Trophoblast cell (in vitro differentiated cells and primary cell): ENCODE results near the gene ZHX3.

ENCODE experiments used
- DNase-seq, 2 donors: peaks; one replicate each; pipeline ENCODE4 v3.0.0-alpha.2; 2016
- H2AFZ ChIP-seq: 2 replicates; pipeline ENCODE4 v1.6.1; 2013; ENCODE audit warnings: low read length, moderate library complexity, mild to moderate bottlenecking; ENCODE audit not compliant: insufficient read depth, poor library complexity
- H2AK5ac ChIP-seq: 2 replicates; pipeline ENCODE4 v1.6.1; 2013; ENCODE audit warnings: mild to moderate bottlenecking, low read length
- H2BK120ac ChIP-seq: 2 replicates; pipeline ENCODE4 v1.6.1; 2013; ENCODE audit warnings: low read length, mild to moderate bottlenecking, moderate library complexity; ENCODE audit not compliant: insufficient read depth, poor library complexity
- H2BK12ac ChIP-seq: 2 replicates; pipeline ENCODE4 v1.6.1; 2013; ENCODE audit warnings: mild to moderate bottlenecking, low read length, moderate library complexity
- H2BK5ac ChIP-seq: 2 replicates; pipeline ENCODE4 v1.6.1; 2013; ENCODE audit warnings: low read length, low read depth, moderate library complexity, mild to moderate bottlenecking; ENCODE audit not compliant: poor library complexity
- H3K14ac ChIP-seq: 2 replicates; pipeline ENCODE4 v1.6.1; 2013; ENCODE audit warnings: mild to moderate bottlenecking, low read length
- H3K18ac ChIP-seq: 2 replicates; pipeline ENCODE4 v1.6.1; 2013; ENCODE audit warnings: mild to moderate bottlenecking, low read length
- H3K23ac ChIP-seq: 2 replicates; pipeline ENCODE4 v1.6.1; 2013; ENCODE audit warnings: low read length
- H3K27ac ChIP-seq: 2 replicates; pipeline ENCODE4 v1.5.1; 2013; ENCODE audit warnings: low read depth, mild to moderate bottlenecking, inconsistent platforms, low read length, moderate library complexity
- H3K27me3 ChIP-seq: 2 replicates; pipeline ENCODE4 v1.6.1; 2013; ENCODE audit warnings: inconsistent platforms, mild to moderate bottlenecking, low read length, moderate library complexity; ENCODE audit not compliant: insufficient read depth
- H3K36me3 ChIP-seq, 2 experiments: 1 replicate in 1 of 2; 2 replicates in 1 of 2; pipeline ENCODE4 v1.6.1; 2013; ENCODE audit warnings: low read length in 2 of 2, mild to moderate bottlenecking in 2 of 2, moderate library complexity in 1 of 2; ENCODE audit not compliant: insufficient read depth in 2 of 2, control insufficient read depth in 1 of 2
- H3K4ac ChIP-seq: 2 replicates; pipeline ENCODE4 v1.6.1; 2013; ENCODE audit warnings: low read depth, mild to moderate bottlenecking, low read length, moderate library complexity
- H3K4me1 ChIP-seq, 2 experiments: 1 replicate in 1 of 2; 2 replicates in 1 of 2; pipeline ENCODE4 v1.6.1; 2013; ENCODE audit warnings: low read length in 2 of 2, mild to moderate bottlenecking in 2 of 2, moderate library complexity in 1 of 2; ENCODE audit not compliant: insufficient read depth in 2 of 2, control insufficient read depth in 1 of 2
- H3K4me2 ChIP-seq: 2 replicates; pipeline ENCODE4 v1.6.1; 2013; ENCODE audit warnings: inconsistent platforms, mild to moderate bottlenecking, low read length, moderate library complexity
- H3K4me3 ChIP-seq: 2 replicates; pipeline ENCODE4 v1.5.1; 2013; ENCODE audit warnings: mild to moderate bottlenecking, low read depth, low read length, inconsistent platforms
- H3K79me1 ChIP-seq: one replicate; pipeline ENCODE4 v1.6.1; 2013; ENCODE audit warnings: low read length
- H3K79me2 ChIP-seq: 2 replicates; pipeline ENCODE4 v1.6.1; 2013; ENCODE audit warnings: low read length, mild to moderate bottlenecking; ENCODE audit not compliant: control insufficient read depth, insufficient read depth, poor library complexity
- H3K9ac ChIP-seq: 2 replicates; pipeline ENCODE4 v1.6.1; 2013; ENCODE audit warnings: mild to moderate bottlenecking, low read length
- H3K9me3 ChIP-seq: 2 replicates; pipeline ENCODE4 v1.6.1; 2013; ENCODE audit warnings: low read depth, mild to moderate bottlenecking, control low read depth, inconsistent platforms, low read length; ENCODE audit not compliant: insufficient read depth
- H4K12ac ChIP-seq: 2 replicates; pipeline ENCODE4 v1.6.1; 2013; ENCODE audit warnings: low read depth, mild to moderate bottlenecking, low read length, moderate library complexity
- H4K8ac ChIP-seq: 2 replicates; pipeline ENCODE4 v1.6.1; 2013; ENCODE audit warnings: low read depth, mild to moderate bottlenecking, low read length, moderate library complexity
- H4K91ac ChIP-seq: one replicate; pipeline ENCODE4 v1.6.1; 2013; ENCODE audit warnings: low read depth, mild to moderate bottlenecking, low read length, moderate library complexity
- WGBS: extraction: QIAGEN DNeasy Blood & Tissue Kit; methylation state at CpG from one replicate; pipeline ENCODE4 v1.1.7; 2013; ENCODE audit warnings: missing lambda C conversion rate; ENCODE audit not compliant: insufficient read length, insufficient coverage; ENCODE audit errors: extremely low coverage; 5-methylcytosine and 5-hydroxymethylcytosine counted together

The ZHX3 gene

DNA sequence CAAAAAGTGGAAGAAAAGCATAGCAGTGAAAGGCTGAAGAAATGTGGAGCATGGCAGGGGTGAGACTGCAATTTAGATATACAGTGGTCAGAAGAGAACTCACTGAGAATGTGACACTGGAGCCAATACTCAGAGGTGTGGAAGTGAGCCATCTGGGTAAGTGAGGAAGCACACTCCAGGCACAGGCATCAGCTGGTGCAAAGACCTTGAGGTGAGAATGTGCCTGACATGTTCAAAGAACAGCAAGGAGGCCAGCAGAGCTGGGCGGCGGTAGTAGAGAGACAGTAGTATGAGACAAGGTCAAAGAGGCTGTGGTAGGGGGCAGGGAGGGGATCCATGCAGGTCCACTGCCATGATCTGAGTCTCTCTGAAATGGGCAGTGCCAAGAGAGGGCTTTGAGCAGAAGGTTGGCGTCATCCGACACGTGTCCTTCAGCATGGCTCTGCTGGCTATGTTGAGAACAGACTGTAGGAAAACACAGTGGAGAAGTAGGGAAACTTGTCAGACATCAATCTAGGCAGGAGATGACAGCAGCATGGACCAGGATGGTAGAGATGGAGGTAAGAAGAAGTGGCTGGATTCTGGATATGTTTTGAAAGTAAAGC, 95.8 kb downstream of the ZHX3 start:
- H4K12ac ChIP-seq = no peak overlapping the region
- H2AFZ ChIP-seq = no peak overlapping the region
- no peak overlapping the region for H3K4me2 ChIP-seq
- no peaks in the 10 kb centered on the region for H3K79me1 ChIP-seq
- H2BK120ac ChIP-seq = no peak overlapping the region
- no peak overlapping the region for H3K9ac ChIP-seq
- no peak overlapping the region for H4K8ac ChIP-seq
- DNase-seq = no peak
- no peak overlapping the region for H3K4me3 ChIP-seq
- H3K4ac ChIP-seq = no peak overlapping the region
- H2AK5ac ChIP-seq = no peak overlapping the region
- H4K91ac ChIP-seq = no peak overlapping the region
- H3K36me3 ChIP-seq = no peaks in the 10 kb centered on the region
- no peak overlapping the region for H3K14ac ChIP-seq
- no CpG with 5 or more reads among the region's 5 CpGs for WGBS
- H3K23ac ChIP-seq = no peak overlapping the region
- no peaks in the 10 kb centered on the region for H3K27me3 ChIP-seq
- H3K27ac ChIP-seq = no peak overlapping the region
- H3K18ac ChIP-seq = no peak overlapping the region
- no peaks in the 10 kb centered on the region for H3K4me1 ChIP-seq
- no peaks in the 10 kb centered on the region for H3K9me3 ChIP-seq
- no peak overlapping the region for H2BK12ac ChIP-seq
- H2BK5ac ChIP-seq = no peak overlapping the region
- H3K79me2 ChIP-seq = no peaks in the 10 kb centered on the region

DNA sequence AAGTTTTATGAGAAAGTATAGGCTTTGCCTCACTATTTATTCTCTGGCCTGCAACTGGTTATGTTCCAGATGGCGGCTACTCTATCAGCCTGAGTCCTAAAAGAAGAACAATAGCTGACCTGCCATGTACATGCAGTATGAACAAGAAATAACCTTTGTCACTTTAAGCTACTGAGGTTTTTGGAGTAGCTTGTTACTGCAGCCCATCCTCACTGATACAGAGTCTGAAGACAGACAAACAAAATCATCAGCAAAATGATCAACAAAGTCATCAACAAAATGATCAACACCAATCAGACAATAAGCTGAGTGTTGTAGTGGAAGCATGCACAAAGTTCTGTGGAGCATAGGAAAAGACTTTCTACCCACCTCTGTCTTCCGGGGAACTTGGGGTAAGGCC, 97.7 kb downstream of the ZHX3 start:
- H2AK5ac ChIP-seq = no peak overlapping the region
- H3K27me3 ChIP-seq = no peaks in the 10 kb centered on the region
- no peak overlapping the region for H3K4me3 ChIP-seq
- no peaks in the 10 kb centered on the region for H3K9me3 ChIP-seq
- no peak overlapping the region for H2AFZ ChIP-seq
- no peaks in the 10 kb centered on the region for H3K36me3 ChIP-seq
- H3K79me1 ChIP-seq = no peaks in the 10 kb centered on the region
- H3K4ac ChIP-seq = no peak overlapping the region
- H3K18ac ChIP-seq = no peak overlapping the region
- H2BK5ac ChIP-seq = no peak overlapping the region
- H3K79me2 ChIP-seq = no peaks in the 10 kb centered on the region
- no peak overlapping the region for H3K23ac ChIP-seq
- no peak overlapping the region for H3K14ac ChIP-seq
- no peak overlapping the region for H2BK12ac ChIP-seq
- no peak overlapping the region for H4K12ac ChIP-seq
- no peak overlapping the region for H3K4me2 ChIP-seq
- H2BK120ac ChIP-seq = no peak overlapping the region
- H3K9ac ChIP-seq = no peak overlapping the region
- no peak for DNase-seq
- no peaks in the 10 kb centered on the region for H3K4me1 ChIP-seq
- no peak overlapping the region for H4K91ac ChIP-seq
- H3K27ac ChIP-seq = no peak overlapping the region
- no peak overlapping the region for H4K8ac ChIP-seq
- no CpG with 5 or more reads among the region's 2 CpGs for WGBS

DNA sequence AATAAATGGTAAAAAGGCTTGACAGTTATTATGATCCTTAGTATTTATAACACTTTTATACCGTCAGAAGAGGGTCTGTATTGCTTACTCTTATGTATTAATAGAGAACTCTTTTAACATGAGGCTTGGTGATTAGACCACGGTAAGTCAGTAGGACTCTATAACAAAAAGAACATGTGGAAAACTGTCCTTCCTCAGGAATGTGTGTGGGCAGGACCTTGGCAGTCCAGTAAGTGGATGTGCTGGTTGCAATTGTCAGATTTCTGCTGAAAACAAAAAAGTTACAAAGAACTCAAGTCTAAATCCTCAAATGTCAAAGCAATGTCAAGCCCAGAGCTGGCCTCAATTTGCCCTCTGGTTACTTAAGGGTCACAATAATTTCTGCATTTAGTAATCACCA, 99.1 kb downstream of the ZHX3 start:
- Histone ChIP-seq H3K4me1 (no peaks in the 10 kb centered on the region), H3K79me2 (no peaks in the 10 kb centered on the region), H3K36me3 (no peaks in the 10 kb centered on the region), H3K79me1 (no peaks in the 10 kb centered on the region), H2BK12ac (no peak overlapping the region), H3K9me3 (no peaks in the 10 kb centered on the region), H3K27ac (no peak overlapping the region), H3K23ac (no peak overlapping the region), H2BK120ac (no peak overlapping the region), H4K8ac (no peak overlapping the region), H3K4ac (no peak overlapping the region), H2BK5ac (no peak overlapping the region), H4K12ac (no peak overlapping the region), H3K18ac (no peak overlapping the region), H4K91ac (no peak overlapping the region), H3K4me2 (no peak overlapping the region), H3K27me3 (no peaks in the 10 kb centered on the region), H3K14ac (no peak overlapping the region), H3K9ac (no peak overlapping the region), H3K4me3 (no peak overlapping the region), H2AFZ (no peak overlapping the region), H2AK5ac (no peak overlapping the region)
- DNase-seq = no peak
- WGBS = no CpG with 5 or more reads among the region's 2 CpGs

DNA sequence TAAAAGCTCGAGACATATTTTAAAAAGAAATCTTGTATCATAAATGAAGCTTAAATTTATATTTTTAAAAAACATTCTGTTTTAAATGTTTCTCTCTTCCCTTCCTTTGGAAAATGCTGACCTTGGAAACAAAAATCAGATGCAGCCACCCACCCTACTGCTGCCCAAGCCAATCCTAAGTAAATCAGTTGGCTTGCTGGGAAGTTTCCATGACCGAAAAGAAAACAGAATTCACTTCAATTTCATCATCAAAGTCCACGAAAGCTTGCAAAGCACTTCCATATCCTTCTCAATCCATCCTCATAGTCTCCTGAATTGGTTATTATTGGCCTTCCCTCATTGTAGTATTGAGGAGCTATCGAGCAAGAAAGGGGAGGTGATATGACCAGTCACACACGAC, 100.1 kb downstream of the ZHX3 start:
- Histone ChIP-seq H2AK5ac (no peak overlapping the region), H3K79me1 (no peaks in the 10 kb centered on the region), H3K4me3 (no peak overlapping the region), H3K79me2 (no peaks in the 10 kb centered on the region), H3K23ac (no peak overlapping the region), H3K9ac (no peak overlapping the region), H2BK12ac (no peak overlapping the region), H3K27me3 (no peaks in the 10 kb centered on the region), H3K27ac (no peak overlapping the region), H3K4ac (no peak overlapping the region), H3K18ac (no peak overlapping the region), H4K91ac (no peak overlapping the region), H3K4me2 (no peak overlapping the region), H3K36me3 (no peaks in the 10 kb centered on the region), H3K9me3 (no peaks in the 10 kb centered on the region), H4K12ac (no peak overlapping the region), H3K14ac (no peak overlapping the region), H3K4me1 (no peaks in the 10 kb centered on the region), H4K8ac (no peak overlapping the region), H2AFZ (no peak overlapping the region), H2BK5ac (no peak overlapping the region), H2BK120ac (no peak overlapping the region)
- no peak for DNase-seq
- no CpG with 5 or more reads among the region's 5 CpGs for WGBS
